Smooth muscle cell (in vitro differentiated cells): ENCODE results near the gene ANKRD11. TPM values are rescaled to one million over a fixed set of nuclear protein-coding genes. Genes with fewer than 3 reads are reported as not detected.

Experiments used
- DNase-seq: peaks from one replicate; lab custom pipeline; 2025; ENCODE audit not compliant: unreplicated experiment; lab: John Stamatoyannopoulos, UW
- H2AFZ ChIP-seq: fragments of 200-600 bp; sonication (generic); 2 replicates; pipeline ENCODE4 v1.6.0; 2016; ENCODE audit warnings: antibody characterized with exemption, low read depth, mild to moderate bottlenecking
- H3F3A ChIP-seq: fragments of 200-600 bp; sonication (generic); 2 replicates; pipeline ENCODE4 v1.6.0; 2017; ENCODE audit warnings: antibody characterized with exemption, low read depth
- H3K27ac ChIP-seq: fragments of 200-600 bp; sonication (generic); 2 replicates; pipeline ENCODE4 v1.5.1; 2016; ENCODE audit warnings: low read depth, mild to moderate bottlenecking
- H3K27me3 ChIP-seq: fragments of 200-600 bp; sonication (generic); 2 replicates; pipeline ENCODE4 v1.6.1; 2016; ENCODE audit warnings: low read depth, mild to moderate bottlenecking
- H3K36me3 ChIP-seq: fragments of 200-600 bp; sonication (generic); 2 replicates; pipeline ENCODE4 v1.5.1; 2016; ENCODE audit warnings: low read depth
- H3K4me1 ChIP-seq: fragments of 200-600 bp; sonication (generic); 2 replicates; pipeline ENCODE4 v1.5.1; 2016; ENCODE audit warnings: low read depth
- H3K4me2 ChIP-seq: fragments of 200-600 bp; sonication (generic); 2 replicates; pipeline ENCODE4 v1.6.0; 2016; ENCODE audit warnings: mild to moderate bottlenecking
- H3K4me3 ChIP-seq: fragments of 200-600 bp; sonication (generic); 2 replicates; pipeline ENCODE4 v1.5.1; 2016; ENCODE audit warnings: mild to moderate bottlenecking
- H3K79me2 ChIP-seq: fragments of 200-600 bp; sonication (generic); 2 replicates; pipeline ENCODE4 v1.6.0; 2016; ENCODE audit warnings: low read depth, mild to moderate bottlenecking
- H3K9ac ChIP-seq: fragments of 200-600 bp; sonication (generic); 2 replicates; pipeline ENCODE4 v1.6.0; 2016; ENCODE audit warnings: low read depth
- H3K9me3 ChIP-seq: fragments of 200-600 bp; sonication (generic); replicated peaks from 2 replicates; pipeline ENCODE4 v1.5.1; 2016; ENCODE audit warnings: low read depth
- H4K20me1 ChIP-seq: fragments of 200-600 bp; sonication (generic); 2 replicates; pipeline ENCODE4 v1.6.0; 2016; ENCODE audit warnings: low read depth
- CTCF ChIP-seq: fragments of 200-600 bp; sonication (generic); IDR thresholded peaks from 2 replicates; pipeline ENCODE4 v1.5.1; 2017; ENCODE audit warnings: borderline replicate concordance, mild to moderate bottlenecking, antibody characterized with exemption; ENCODE audit not compliant: insufficient read depth, poor library complexity, severe bottlenecking
- WGBS: methylation state at CpG from one replicate; pipeline ENCODE4 v1.1.7; 2016; ENCODE audit warnings: low lambda C conversion rate; 5-methylcytosine and 5-hydroxymethylcytosine counted together
- polyA plus RNA-seq: library from polyadenylated mRNA; unstranded; fragments of >200 nt; fragmentation: Nextera tagmentation; extraction: Ambion mirVana; gene quantifications from 2 replicates; pipeline ENCODE4 v1.2.1, GENCODE V29; 2016
- total RNA-seq: library from RNA; depleted of rRNA; stranded (reverse); fragments of >200 nt; gene quantifications from 2 replicates; pipeline ENCODE4 v1.2.3, GENCODE V29; 2014

ANKRD11 gene
- total and polyA plus RNA-seq, 2 experiments from 2014 or later, result 31.5 to 105 TPM

GRCh38 chr16:89458967-89459366 lies 31.4 kb downstream of the ANKRD11 start:
- H3K79me2 ChIP-seq, result peaks cover 88% of the 10 kb centered on the region
- no peak overlapping the region for H2AFZ ChIP-seq
- no peaks in the 10 kb centered on the region for H3F3A ChIP-seq
- peak overlapping the region; percentile 26 for H3K4me2 ChIP-seq
- H3K27me3 ChIP-seq, result no peaks in the 10 kb centered on the region
- H3K4me3 ChIP-seq, result no peak overlapping the region
- no peak for TF ChIP-seq CTCF
- H4K20me1 ChIP-seq, result peaks cover 79% of the 10 kb centered on the region
- no peaks in the 10 kb centered on the region for H3K36me3 ChIP-seq
- no peak for DNase-seq
- H3K4me1 ChIP-seq, result no peaks in the 10 kb centered on the region
- H3K9ac ChIP-seq, result peak overlapping the region; percentile 55
- peak overlapping the region; percentile 84 for H3K27ac ChIP-seq
- 74% methylated on average over 2 of the region's 2 CpGs for WGBS
- no peaks in the 10 kb centered on the region for H3K9me3 ChIP-seq

- TF ChIP-seq CTCF, result no peak
- peak overlapping the region; percentile 26 for H3K4me2 ChIP-seq
- H3K27ac ChIP-seq, result peak overlapping the region; percentile 84
- H3K4me3 ChIP-seq, result no peak overlapping the region
- H4K20me1 ChIP-seq, result peaks cover 79% of the 10 kb centered on the region
- H3F3A ChIP-seq, result no peaks in the 10 kb centered on the region
- no peak overlapping the region for H2AFZ ChIP-seq
- no peaks in the 10 kb centered on the region for H3K4me1 ChIP-seq
- H3K36me3 ChIP-seq, result no peaks in the 10 kb centered on the region
- 92% methylated on average over 7 of the region's 7 CpGs for WGBS
- peaks cover 88% of the 10 kb centered on the region for H3K79me2 ChIP-seq
- no peaks in the 10 kb centered on the region for H3K9me3 ChIP-seq
- DNase-seq, result no peak
- no peaks in the 10 kb centered on the region for H3K27me3 ChIP-seq
- peak overlapping the region; percentile 55 for H3K9ac ChIP-seq
These were observed 31.8 kb downstream of the ANKRD11 start for GRCh38 chr16:89458551-89458950.

GRCh38 chr16:89456419-89456959 lies 33.9 kb downstream of the ANKRD11 start:
- Histone ChIP-seq H3K4me2 (no peak overlapping the region), H2AFZ (no peak overlapping the region), H3K9ac (no peak overlapping the region), H3F3A (no peaks in the 10 kb centered on the region), H3K27ac (no peak overlapping the region), H3K27me3 (no peaks in the 10 kb centered on the region), H3K4me1 (no peaks in the 10 kb centered on the region), H3K79me2 (peaks cover 95% of the 10 kb centered on the region), H4K20me1 (peaks cover 90% of the 10 kb centered on the region), H3K9me3 (no peaks in the 10 kb centered on the region), H3K36me3 (no peaks in the 10 kb centered on the region), H3K4me3 (no peak overlapping the region)
- no peak for DNase-seq
- WGBS, result 93% methylated on average over 12 of the region's 12 CpGs
- no peak for TF ChIP-seq CTCF

- H2AFZ ChIP-seq, result no peak overlapping the region
- no peaks in the 10 kb centered on the region for H3K4me1 ChIP-seq
- H3K4me2 ChIP-seq, result no peak overlapping the region
- H3K27ac ChIP-seq, result no peak overlapping the region
- H3K4me3 ChIP-seq, result no peak overlapping the region
- peaks cover 90% of the 10 kb centered on the region for H4K20me1 ChIP-seq
- WGBS, result 95% methylated on average over 2 of the region's 2 CpGs
- H3K79me2 ChIP-seq, result peaks cover 95% of the 10 kb centered on the region
- H3F3A ChIP-seq, result no peaks in the 10 kb centered on the region
- no peak overlapping the region for H3K9ac ChIP-seq
- no peaks in the 10 kb centered on the region for H3K9me3 ChIP-seq
- no peak for TF ChIP-seq CTCF
- H3K36me3 ChIP-seq, result no peaks in the 10 kb centered on the region
- no peaks in the 10 kb centered on the region for H3K27me3 ChIP-seq
- no peak for DNase-seq
These were observed 34.7 kb downstream of the ANKRD11 start for GRCh38 chr16:89455692-89456091.
